Cardiac fibroblast (primary cell): ENCODE results near the gene MSI2.

Source experiments
- DNase-seq, 2 donors: peaks; one replicate each; pipeline versions ENCODE4 v3.0.0 to v3.0.0-alpha.2; 2010; ENCODE audit warnings: low read depth in 2 of 2
- H3K4me3 ChIP-seq, 2 donors: replicated peaks in 1 of 2; 1 replicate in 1 of 2; 2 replicates in 1 of 2; pipeline ENCODE4 v1.5.1; 2011; ENCODE audit warnings: low read depth in 2 of 2, low read length in 2 of 2, mild to moderate bottlenecking in 2 of 2, moderate library complexity in 1 of 2
- CTCF ChIP-seq: IDR thresholded peaks from one replicate; pipeline ENCODE4 v1.5.1; 2011; ENCODE audit warnings: low read depth, mild to moderate bottlenecking, low read length, inconsistent platforms

Gene MSI2

DNA sequence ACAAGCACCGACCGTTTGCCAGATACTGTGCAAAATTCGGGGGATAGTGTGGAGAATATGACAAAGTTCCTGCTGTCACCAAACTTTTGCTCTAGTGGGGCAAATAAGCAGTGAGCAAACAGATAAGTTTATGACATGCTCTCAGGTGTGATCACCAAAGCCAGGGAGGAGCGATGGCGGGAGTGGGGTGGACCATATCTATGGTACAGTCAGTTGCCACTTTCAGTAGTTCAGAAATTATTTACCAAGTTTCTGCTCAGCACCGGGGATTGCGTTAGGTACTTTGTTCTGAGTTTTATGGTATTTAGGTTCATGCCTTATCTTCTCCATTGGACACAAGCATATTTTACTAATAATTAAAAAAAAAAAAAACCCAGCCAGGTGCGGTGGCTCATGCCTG is 11.9 kb downstream of the MSI2 start:
- no peak for TF ChIP-seq CTCF
- no peak for DNase-seq
- no peak overlapping the region for H3K4me3 ChIP-seq

- DNase-seq = no peak
- no peak for TF ChIP-seq CTCF
- no peak overlapping the region for H3K4me3 ChIP-seq
These were observed 12.7 kb downstream of the MSI2 start for GRCh38 chr17:57269052-57269451.

- H3K4me3 ChIP-seq = no peak overlapping the region
- DNase-seq = no peak
- TF ChIP-seq CTCF = no peak
These were observed 13.4 kb downstream of the MSI2 start for GRCh38 chr17:57269598-57270255.

GRCh38 chr17:57270801-57271245 is 14.5 kb downstream of the MSI2 start:
- TF ChIP-seq CTCF = no peak
- no peak overlapping the region for H3K4me3 ChIP-seq
- DNase-seq = no peak

DNA sequence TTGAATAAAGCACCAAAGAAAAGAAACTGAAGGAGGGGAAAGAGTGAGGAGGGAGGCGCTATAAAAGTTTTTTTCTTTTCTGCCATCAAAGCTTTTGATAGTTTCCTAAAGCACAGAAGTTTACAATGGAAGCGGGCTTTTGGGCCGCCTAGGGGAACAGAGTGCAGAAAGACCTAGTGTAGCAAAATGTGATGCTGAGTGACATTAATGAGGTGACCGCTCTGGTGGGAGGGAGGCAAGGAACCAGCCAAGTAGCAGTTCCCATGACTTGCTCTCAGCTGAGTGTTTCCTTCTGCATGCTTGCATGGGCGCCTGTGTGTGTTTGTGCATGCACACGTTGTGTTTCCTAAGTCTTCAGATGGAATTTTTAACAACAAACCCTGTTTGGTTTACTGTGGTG is 15.5 kb downstream of the MSI2 start:
- TF ChIP-seq CTCF = no peak
- DNase-seq = no peak

DNA sequence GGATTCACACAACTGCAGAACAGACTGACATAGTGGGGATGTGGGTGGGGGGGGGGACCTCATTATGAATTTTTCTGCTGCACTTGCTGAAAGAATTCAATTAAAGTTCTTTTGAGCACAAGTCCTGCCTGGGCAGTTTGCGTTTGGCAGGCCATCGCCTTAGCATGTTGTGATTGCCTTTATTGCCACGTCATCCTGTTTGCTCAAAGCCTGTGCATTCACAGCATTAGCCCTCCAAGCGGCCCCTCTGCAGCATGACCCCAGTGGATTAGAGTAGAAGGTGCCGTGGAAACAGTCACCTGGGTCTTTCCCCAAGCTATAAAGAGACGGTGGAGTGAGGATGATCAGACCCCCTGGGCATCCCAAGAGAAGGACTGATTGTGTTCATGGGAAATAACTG is 17.2 kb downstream of the MSI2 start:
- no peak for TF ChIP-seq CTCF
- H3K4me3 ChIP-seq = no peak overlapping the region
- no peak for DNase-seq

More for the DNA sequence above, 15.5 kb downstream of the MSI2 start:
- no peak overlapping the region for H3K4me3 ChIP-seq

DNA sequence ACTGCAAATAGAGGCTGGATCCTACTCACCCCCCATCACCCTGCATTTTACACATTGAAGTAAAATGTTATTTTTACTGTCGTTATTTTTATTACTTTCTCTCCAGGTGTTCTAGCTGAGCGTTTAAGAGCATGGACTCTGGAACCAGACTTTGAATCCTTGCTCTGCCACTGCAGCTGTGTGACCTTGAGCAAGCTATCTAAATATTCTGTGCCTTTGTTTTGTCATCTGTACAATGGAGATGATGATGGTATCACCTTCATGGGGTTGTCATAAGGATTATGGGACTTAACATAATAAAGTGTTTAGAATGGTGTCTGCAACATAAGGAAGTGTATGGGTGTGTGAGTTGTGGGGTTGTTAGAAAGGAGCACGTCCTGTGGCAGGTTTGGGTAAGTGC is 17.8 kb downstream of the MSI2 start:
- TF ChIP-seq CTCF = no peak
- no peak for DNase-seq
- no peak overlapping the region for H3K4me3 ChIP-seq
